Stimulated activated naive CD8-positive, alpha-beta T cell treated with anti-CD3 and anti-CD28 coated beads, Interleukin-15, amount 100 ng/mL, for 72 hours (primary cell): ENCODE data around the gene KCMF1.

Source experiments
- ATAC-seq: fragments of 150-1000 bp; cut with Tn5 transposase; 2 replicates; pipeline ENCODE4 v1.10.0; 2021; ENCODE audit warnings: mild to moderate bottlenecking, moderate library complexity
- DNase-seq, 2 donors: peaks; one replicate each; pipeline ENCODE4 v3.0.0; 2021 to 2022
- H3K27ac Mint-ChIP-seq, 2 donors: one replicate each; pipeline ENCODE4 v1.8.0; 2022; ENCODE audit warnings: mild to moderate bottlenecking in 2 of 2, mixed read lengths in 2 of 2, moderate library complexity in 2 of 2
- H3K27me3 Mint-ChIP-seq: one replicate; pipeline ENCODE4 v1.8.0; 2022; ENCODE audit warnings: mixed read lengths
- H3K4me1 Mint-ChIP-seq: one replicate; pipeline ENCODE4 v1.8.0; 2022; ENCODE audit warnings: mild to moderate bottlenecking, mixed read lengths
- H3K4me3 Mint-ChIP-seq, 2 donors: one replicate each; pipeline ENCODE4 v1.8.0; 2022; ENCODE audit warnings: mild to moderate bottlenecking in 2 of 2, mixed read lengths in 2 of 2, moderate library complexity in 1 of 2
- H3K9me3 Mint-ChIP-seq, 2 donors: one replicate each; pipeline ENCODE4 v1.8.0; 2022; ENCODE audit warnings: mixed read lengths in 2 of 2

Gene KCMF1

GRCh38 chr2:85019121-85019520, 48.2 kb downstream of the KCMF1 start:
- ATAC-seq (no peak), DNase-seq (no peak)
- Mint-ChIP-seq H3K4me1 (peaks cover 47% of the 10 kb centered on the region), H3K27me3 (no peaks in the 10 kb centered on the region), H3K9me3 (no peaks in the 10 kb centered on the region), H3K4me3 (no peak overlapping the region), H3K27ac (peak overlapping the region; percentile 61 to 76)

- ATAC-seq (no peak), DNase-seq (no peak)
- Mint-ChIP-seq H3K27me3 (no peaks in the 10 kb centered on the region), H3K27ac (peak overlapping the region in 1 of 2 donors; percentile 85), H3K9me3 (no peaks in the 10 kb centered on the region), H3K4me3 (no peak overlapping the region), H3K4me1 (peaks cover 21% of the 10 kb centered on the region)
Observed at GRCh38 chr2:85022232-85022631, 51.3 kb downstream of the KCMF1 start.

- Mint-ChIP-seq H3K4me3 (no peak overlapping the region), H3K27me3 (no peaks in the 10 kb centered on the region), H3K27ac (no peak overlapping the region), H3K4me1 (peaks cover 4% of the 10 kb centered on the region), H3K9me3 (no peaks in the 10 kb centered on the region)
- DNase-seq: no peak
- ATAC-seq: no peak
Observed at GRCh38 chr2:85024372-85025047, 53.5 kb downstream of the KCMF1 start.

- Mint-ChIP-seq H3K27me3 (no peaks in the 10 kb centered on the region), H3K4me3 (no peak overlapping the region), H3K27ac (no peak overlapping the region), H3K9me3 (no peaks in the 10 kb centered on the region), H3K4me1 (peaks cover 8% of the 10 kb centered on the region)
- no peak for ATAC-seq
- no peak for DNase-seq
Observed at GRCh38 chr2:85032621-85033020, 61.7 kb downstream of the KCMF1 start.

- no peak for DNase-seq
- no peaks in the 10 kb centered on the region for H3K27me3 Mint-ChIP-seq
- no peak for ATAC-seq
- H3K4me1 Mint-ChIP-seq: peaks cover 8% of the 10 kb centered on the region
- no peak overlapping the region for H3K4me3 Mint-ChIP-seq
- no peaks in the 10 kb centered on the region for H3K9me3 Mint-ChIP-seq
- H3K27ac Mint-ChIP-seq: no peak overlapping the region
Observed at GRCh38 chr2:85033388-85033787, 62.4 kb downstream of the KCMF1 start.

GRCh38 chr2:85034158-85034557, 63.2 kb downstream of the KCMF1 start:
- no peaks in the 10 kb centered on the region for H3K27me3 Mint-ChIP-seq
- H3K27ac Mint-ChIP-seq: peak overlapping the region; percentile 40 to 71
- no peaks in the 10 kb centered on the region for H3K9me3 Mint-ChIP-seq
- no peak for ATAC-seq
- DNase-seq: no peak
- H3K4me3 Mint-ChIP-seq: no peak overlapping the region
- H3K4me1 Mint-ChIP-seq: peaks cover 8% of the 10 kb centered on the region

GRCh38 chr2:85037622-85038021, 66.7 kb downstream of the KCMF1 start:
- no peaks in the 10 kb centered on the region for H3K9me3 Mint-ChIP-seq
- DNase-seq (no peak), ATAC-seq (no peak)
- H3K27me3 Mint-ChIP-seq: no peaks in the 10 kb centered on the region
- no peak overlapping the region for H3K4me3 Mint-ChIP-seq
- no peak overlapping the region for H3K27ac Mint-ChIP-seq
- peaks cover 5% of the 10 kb centered on the region for H3K4me1 Mint-ChIP-seq

GRCh38 chr2:85042330-85042729, 71.4 kb downstream of the KCMF1 start:
- no peaks in the 10 kb centered on the region for H3K27me3 Mint-ChIP-seq
- DNase-seq (no peak), ATAC-seq (no peak)
- no peak overlapping the region for H3K4me3 Mint-ChIP-seq
- H3K27ac Mint-ChIP-seq: no peak overlapping the region
- H3K9me3 Mint-ChIP-seq: no peaks in the 10 kb centered on the region
- H3K4me1 Mint-ChIP-seq: peaks cover 5% of the 10 kb centered on the region

GRCh38 chr2:85048534-85048933, 77.6 kb downstream of the KCMF1 start:
- ATAC-seq (no peak), DNase-seq (no peak)
- Mint-ChIP-seq H3K9me3 (no peaks in the 10 kb centered on the region), H3K4me3 (no peak overlapping the region), H3K27ac (peak overlapping the region in 1 of 2 donors; percentile 20), H3K27me3 (no peaks in the 10 kb centered on the region), H3K4me1 (peaks cover 4% of the 10 kb centered on the region)

- no peak overlapping the region for H3K4me3 Mint-ChIP-seq
- no peaks in the 10 kb centered on the region for H3K27me3 Mint-ChIP-seq
- peaks cover 10% of the 10 kb centered on the region for H3K4me1 Mint-ChIP-seq
- DNase-seq: no peak
- no peaks in the 10 kb centered on the region for H3K9me3 Mint-ChIP-seq
- H3K27ac Mint-ChIP-seq: no peak overlapping the region
- ATAC-seq: no peak
Observed at GRCh38 chr2:85049236-85049635, 78.3 kb downstream of the KCMF1 start.

GRCh38 chr2:85053802-85054201, 82.8 kb downstream of the KCMF1 start:
- peaks cover 27% of the 10 kb centered on the region for H3K4me1 Mint-ChIP-seq
- ATAC-seq (no peak), DNase-seq (no peak)
- H3K4me3 Mint-ChIP-seq: no peak overlapping the region
- no peaks in the 10 kb centered on the region for H3K27me3 Mint-ChIP-seq
- H3K27ac Mint-ChIP-seq: no peak overlapping the region
- no peaks in the 10 kb centered on the region for H3K9me3 Mint-ChIP-seq

- H3K4me1 Mint-ChIP-seq: peaks cover 27% of the 10 kb centered on the region
- ATAC-seq (peak; percentile 65), DNase-seq (no peak)
- H3K9me3 Mint-ChIP-seq: no peaks in the 10 kb centered on the region
- no peak overlapping the region for H3K4me3 Mint-ChIP-seq
- peak overlapping the region; percentile 12 to 20 for H3K27ac Mint-ChIP-seq
- no peaks in the 10 kb centered on the region for H3K27me3 Mint-ChIP-seq
Observed at GRCh38 chr2:85057226-85057962, 86.4 kb downstream of the KCMF1 start.

GRCh38 chr2:85061896-85062295, 90.9 kb downstream of the KCMF1 start:
- Mint-ChIP-seq H3K4me3 (no peak overlapping the region), H3K27ac (peak overlapping the region in 1 of 2 donors; percentile 19), H3K9me3 (no peaks in the 10 kb centered on the region), H3K27me3 (no peaks in the 10 kb centered on the region), H3K4me1 (peaks cover 9% of the 10 kb centered on the region)
- ATAC-seq: no peak
- DNase-seq: no peak

- Mint-ChIP-seq H3K4me1 (peaks cover 3% of the 10 kb centered on the region), H3K4me3 (no peak overlapping the region), H3K27me3 (no peaks in the 10 kb centered on the region), H3K27ac (peak overlapping the region in 1 of 2 donors; percentile 42), H3K9me3 (no peaks in the 10 kb centered on the region)
- DNase-seq (no peak), ATAC-seq (no peak)
Observed at GRCh38 chr2:85062565-85062964, 91.6 kb downstream of the KCMF1 start.

GRCh38 chr2:85063981-85064599, 93.1 kb downstream of the KCMF1 start:
- no peak for DNase-seq
- ATAC-seq: no peak
- Mint-ChIP-seq H3K4me3 (no peak overlapping the region), H3K4me1 (no peaks in the 10 kb centered on the region), H3K27me3 (no peaks in the 10 kb centered on the region), H3K27ac (no peak overlapping the region), H3K9me3 (no peaks in the 10 kb centered on the region)

GRCh38 chr2:85064927-85065577, 94.1 kb downstream of the KCMF1 start:
- no peak for ATAC-seq
- H3K4me3 Mint-ChIP-seq: no peak overlapping the region
- H3K27ac Mint-ChIP-seq: peak overlapping the region in 1 of 2 donors; percentile 1
- H3K9me3 Mint-ChIP-seq: no peaks in the 10 kb centered on the region
- H3K27me3 Mint-ChIP-seq: no peaks in the 10 kb centered on the region
- H3K4me1 Mint-ChIP-seq: no peaks in the 10 kb centered on the region
- no peak for DNase-seq
